Measurements from ENCODE around the gene TSPAN9. TPM values are rescaled to one million over a fixed set of nuclear protein-coding genes. Genes with fewer than 3 reads are reported as not detected.
A peak's percentile ranks its signal among the peaks of the same experiment; 100 is the strongest.

TSPAN9 gene
- total and polyA plus RNA-seq, 2 experiments from 2014 or later = 6.0 to 31.5 TPM

GRCh38 chr12:3263282-3263681 is 186.1 kb downstream of the TSPAN9 start:
- Mint-ChIP-seq H3K9me3 (no peaks in the 10 kb centered on the region), H3K4me1 (peaks cover 14% of the 10 kb centered on the region), H3K27me3 (ENCODE audit: insufficient read depth, low read depth, poor library complexity) (peaks cover 7% of the 10 kb centered on the region), H3K36me3 (ENCODE audit: low read depth) (no peaks in the 10 kb centered on the region), H3K27ac (no peak overlapping the region), H3K4me3 (no peak overlapping the region)
- Histone ChIP-seq H3K4me1 (ENCODE audit: insufficient read depth) (no peaks in the 10 kb centered on the region; the same call in 1 of the 2 replicates), H3F3A (replicated peaks; ENCODE audit: low read depth) (no peaks in the 10 kb centered on the region), H2AFZ (no peak overlapping the region), H3K4me3 (no peak overlapping the region), H4K20me1 (replicated peaks; ENCODE audit: insufficient read depth) (no peaks in the 10 kb centered on the region; the same call in 1 of the 2 replicates), H3K79me2 (replicated peaks; ENCODE audit: insufficient read depth) (no peaks in the 10 kb centered on the region), H3K27ac (ENCODE audit: low read depth) (peak overlapping the region; percentile 26; the same call in 1 of the 2 replicates), H3K36me3 (ENCODE audit: insufficient read depth) (no peaks in the 10 kb centered on the region), H3K9me2 (ENCODE audit: insufficient read depth) (no peaks in the 10 kb centered on the region), H3K27me3 (ENCODE audit: insufficient read depth) (no peaks in the 10 kb centered on the region), H3K4me2 (no peak overlapping the region)
- no peak for TF ChIP-seq EZH2phosphoT487 (IDR thresholded peaks at IDR 0.05; ENCODE audit: unreplicated experiment)
- TF ChIP-seq NANOG (IDR thresholded peaks at IDR 0.05; ENCODE audit: borderline replicate concordance) = no peak
- TF ChIP-seq, protein P1, sequence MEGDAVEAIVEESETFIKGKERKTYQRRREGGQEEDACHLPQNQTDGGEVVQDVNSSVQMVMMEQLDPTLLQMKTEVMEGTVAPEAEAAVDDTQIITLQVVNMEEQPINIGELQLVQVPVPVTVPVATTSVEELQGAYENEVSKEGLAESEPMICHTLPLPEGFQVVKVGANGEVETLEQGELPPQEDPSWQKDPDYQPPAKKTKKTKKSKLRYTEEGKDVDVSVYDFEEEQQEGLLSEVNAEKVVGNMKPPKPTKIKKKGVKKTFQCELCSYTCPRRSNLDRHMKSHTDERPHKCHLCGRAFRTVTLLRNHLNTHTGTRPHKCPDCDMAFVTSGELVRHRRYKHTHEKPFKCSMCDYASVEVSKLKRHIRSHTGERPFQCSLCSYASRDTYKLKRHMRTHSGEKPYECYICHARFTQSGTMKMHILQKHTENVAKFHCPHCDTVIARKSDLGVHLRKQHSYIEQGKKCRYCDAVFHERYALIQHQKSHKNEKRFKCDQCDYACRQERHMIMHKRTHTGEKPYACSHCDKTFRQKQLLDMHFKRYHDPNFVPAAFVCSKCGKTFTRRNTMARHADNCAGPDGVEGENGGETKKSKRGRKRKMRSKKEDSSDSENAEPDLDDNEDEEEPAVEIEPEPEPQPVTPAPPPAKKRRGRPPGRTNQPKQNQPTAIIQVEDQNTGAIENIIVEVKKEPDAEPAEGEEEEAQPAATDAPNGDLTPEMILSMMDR (conservative IDR thresholded peaks at IDR 0.05; ENCODE audit: low read depth in 2 of 2) = peak in 1 of 2 experiments; percentile 24; a peak in 2 of 4 replicates
- DNase-seq (ENCODE audit: low spot score) (no peak), ATAC-seq (peak; percentile 51)

- ATAC-seq (no peak), DNase-seq (ENCODE audit: low spot score) (no peak)
- Histone ChIP-seq H3K79me2 (replicated peaks; ENCODE audit: insufficient read depth) (no peaks in the 10 kb centered on the region), H3K27ac (ENCODE audit: low read depth) (peak overlapping the region; percentile 26; the same call in 1 of the 2 replicates), H3K4me1 (ENCODE audit: insufficient read depth) (no peaks in the 10 kb centered on the region; the same call in 1 of the 2 replicates), H3F3A (replicated peaks; ENCODE audit: low read depth) (no peaks in the 10 kb centered on the region), H3K36me3 (ENCODE audit: insufficient read depth) (no peaks in the 10 kb centered on the region), H3K27me3 (ENCODE audit: insufficient read depth) (no peaks in the 10 kb centered on the region), H3K9me2 (ENCODE audit: insufficient read depth) (no peaks in the 10 kb centered on the region), H4K20me1 (replicated peaks; ENCODE audit: insufficient read depth) (no peaks in the 10 kb centered on the region; the same call in 1 of the 2 replicates), H3K4me3 (no peak overlapping the region), H2AFZ (no peak overlapping the region), H3K4me2 (no peak overlapping the region)
- Mint-ChIP-seq H3K27me3 (ENCODE audit: insufficient read depth, low read depth, poor library complexity) (peaks cover 7% of the 10 kb centered on the region), H3K4me1 (peaks cover 14% of the 10 kb centered on the region), H3K36me3 (ENCODE audit: low read depth) (no peaks in the 10 kb centered on the region), H3K9me3 (no peaks in the 10 kb centered on the region), H3K4me3 (no peak overlapping the region), H3K27ac (no peak overlapping the region)
- TF ChIP-seq NANOG (IDR thresholded peaks at IDR 0.05; ENCODE audit: borderline replicate concordance) = no peak
- TF ChIP-seq EZH2 (IDR thresholded peaks at IDR 0.05; ENCODE audit: low read depth, unreplicated experiment) = no peak
Measured at GRCh38 chr12:3263939-3264922, 187.1 kb downstream of the TSPAN9 start.

- no peak for ATAC-seq
- Mint-ChIP-seq H3K27ac (no peak overlapping the region), H3K36me3 (ENCODE audit: low read depth) (no peaks in the 10 kb centered on the region)
- no peak for TF ChIP-seq CREB1 (CRISPR knock-in tag; IDR thresholded peaks at IDR 0.05; ENCODE audit: low read depth)
- no peak for TF ChIP-seq EZH2phosphoT487 (IDR thresholded peaks at IDR 0.05; ENCODE audit: unreplicated experiment)
- TF ChIP-seq NANOG (IDR thresholded peaks at IDR 0.05; ENCODE audit: borderline replicate concordance) = no peak
- TF ChIP-seq POLR2AphosphoS5 (IDR thresholded peaks at IDR 0.05; ENCODE audit: low read depth) = no peak
- no peak for TF ChIP-seq ZNF331 (CRISPR knock-in tag; IDR thresholded peaks at IDR 0.05; ENCODE audit: low read depth)
- TF ChIP-seq STAT1 (IDR thresholded peaks at IDR 0.05; ENCODE audit: unreplicated experiment) = no peak
- TF ChIP-seq JUNB (IDR thresholded peaks at IDR 0.05; ENCODE audit: unreplicated experiment) = no peak
- TF ChIP-seq, protein P2, sequence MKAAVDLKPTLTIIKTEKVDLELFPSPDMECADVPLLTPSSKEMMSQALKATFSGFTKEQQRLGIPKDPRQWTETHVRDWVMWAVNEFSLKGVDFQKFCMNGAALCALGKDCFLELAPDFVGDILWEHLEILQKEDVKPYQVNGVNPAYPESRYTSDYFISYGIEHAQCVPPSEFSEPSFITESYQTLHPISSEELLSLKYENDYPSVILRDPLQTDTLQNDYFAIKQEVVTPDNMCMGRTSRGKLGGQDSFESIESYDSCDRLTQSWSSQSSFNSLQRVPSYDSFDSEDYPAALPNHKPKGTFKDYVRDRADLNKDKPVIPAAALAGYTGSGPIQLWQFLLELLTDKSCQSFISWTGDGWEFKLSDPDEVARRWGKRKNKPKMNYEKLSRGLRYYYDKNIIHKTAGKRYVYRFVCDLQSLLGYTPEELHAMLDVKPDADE (IDR thresholded peaks at IDR 0.05) = no peak
- TF ChIP-seq, protein P1 (conservative IDR thresholded peaks at IDR 0.05; ENCODE audit: low read depth in 2 of 2) = no peak
Measured at GRCh38 chr12:3265406-3265805, 188.2 kb downstream of the TSPAN9 start.

More at GRCh38 chr12:3265406-3265805, 188.2 kb downstream of the TSPAN9 start:
- Mint-ChIP-seq H3K4me1 (peaks cover 16% of the 10 kb centered on the region), H3K27me3 (ENCODE audit: insufficient read depth, low read depth, poor library complexity) (peaks cover 2% of the 10 kb centered on the region), H3K9me3 (no peaks in the 10 kb centered on the region), H3K4me3 (no peak overlapping the region)
- Histone ChIP-seq H3K4me3 (no peak overlapping the region), H3K79me2 (replicated peaks; ENCODE audit: insufficient read depth) (no peaks in the 10 kb centered on the region), H2AFZ (no peak overlapping the region), H3K9me2 (ENCODE audit: insufficient read depth) (no peaks in the 10 kb centered on the region), H3K36me3 (ENCODE audit: insufficient read depth) (no peaks in the 10 kb centered on the region), H3K4me2 (no peak overlapping the region), H4K20me1 (replicated peaks; ENCODE audit: insufficient read depth) (no peaks in the 10 kb centered on the region; the same call in 1 of the 2 replicates), H3F3A (replicated peaks; ENCODE audit: low read depth) (no peaks in the 10 kb centered on the region), H3K27ac (ENCODE audit: low read depth) (no peak overlapping the region), H3K27me3 (ENCODE audit: insufficient read depth) (no peaks in the 10 kb centered on the region), H3K4me1 (ENCODE audit: insufficient read depth) (no peaks in the 10 kb centered on the region; the same call in 1 of the 2 replicates)
- DNase-seq (ENCODE audit: low spot score) = no peak
